Bronchial epithelial cell (primary cell): Measurements from ENCODE around the gene OS9. TPM values are rescaled to one million over a fixed set of nuclear protein-coding genes. Genes with fewer than 3 reads are reported as not detected.

Source experiments
- DNase-seq: peaks from one replicate; pipeline ENCODE4 v3.0.0-alpha.2; 2010; ENCODE audit warnings: low read depth
- FAIRE-seq: peaks from 2 replicates; lab custom pipeline; 2011; peaks lifted over from hg19 to GRCh38; lab: Jason Lieb, UNC
- H3K27me3 ChIP-seq: 2 replicates; pipeline ENCODE4 v1.5.1; 2011; ENCODE audit warnings: low read length; ENCODE audit not compliant: control insufficient read depth, insufficient read depth
- H3K36me3 ChIP-seq: 2 replicates; pipeline ENCODE4 v1.5.1; 2011; ENCODE audit warnings: low read length; ENCODE audit not compliant: control insufficient read depth, insufficient read depth
- H3K4me3 ChIP-seq: 2 replicates; pipeline ENCODE4 v1.5.1; 2011; ENCODE audit warnings: mild to moderate bottlenecking, low read depth, low read length, control low read depth
- CTCF ChIP-seq: IDR thresholded peaks from 2 replicates; pipeline ENCODE4 v1.5.1; 2011; ENCODE audit warnings: mild to moderate bottlenecking, moderate library complexity, low read length, control low read depth, inconsistent platforms; ENCODE audit not compliant: insufficient read depth, severe bottlenecking
- total RNA-seq: library from RNA; depleted of rRNA; stranded (reverse); fragments of >200 nt; gene quantifications from 2 replicates; pipeline ENCODE4 v1.2.1, GENCODE V29; 2014

OS9 gene
- total RNA-seq, 1 donor from 2014 or later = 405 TPM

GRCh38 chr12:57765003-57765697 is 71.2 kb downstream of the OS9 start:
- H3K36me3 ChIP-seq = no peaks in the 10 kb centered on the region
- TF ChIP-seq CTCF = peak; percentile 62
- no peaks in the 10 kb centered on the region for H3K27me3 ChIP-seq
- DNase-seq (peak; percentile 83), FAIRE-seq (no peak)
- peak overlapping the region; percentile 52 for H3K4me3 ChIP-seq

GRCh38 chr12:57765698-57766463 is 71.9 kb downstream of the OS9 start:
- peak overlapping the region; percentile 52 for H3K4me3 ChIP-seq
- H3K36me3 ChIP-seq = peaks cover 3% of the 10 kb centered on the region
- TF ChIP-seq CTCF = no peak
- DNase-seq (peak; percentile 31), FAIRE-seq (no peak)
- no peaks in the 10 kb centered on the region for H3K27me3 ChIP-seq

- no peak for TF ChIP-seq CTCF
- no peak for FAIRE-seq
- Histone ChIP-seq H3K36me3 (peaks cover 3% of the 10 kb centered on the region), H3K4me3 (peak within 1 kb of the TSS; percentile 52), H3K27me3 (no peaks in the 10 kb centered on the region)
- DNase-seq = peak; percentile 75
Observed at GRCh38 chr12:57766464-57767304, 72.8 kb downstream of the OS9 start, which contains the start of gene CYP27B1. Gene CYP27B1, minus strand, starts transcription at chr12:57767078. Its CDS starts 37 bp downstream, at chr12:57767041.

- no peak for DNase-seq
- Histone ChIP-seq H3K4me3 (no peak overlapping the region), H3K27me3 (no peaks in the 10 kb centered on the region), H3K36me3 (peaks cover 3% of the 10 kb centered on the region)
- no peak for TF ChIP-seq CTCF
- FAIRE-seq = no peak
Observed at GRCh38 chr12:57767305-57767698, 73.4 kb downstream of the OS9 start.

GRCh38 chr12:57767876-57768275 is 73.9 kb downstream of the OS9 start:
- DNase-seq = no peak
- no peak for TF ChIP-seq CTCF
- peaks cover 3% of the 10 kb centered on the region for H3K36me3 ChIP-seq
- no peak for FAIRE-seq
- H3K4me3 ChIP-seq = no peak overlapping the region
- H3K27me3 ChIP-seq = no peaks in the 10 kb centered on the region
